B cell (primary cell): ENCODE data around the gene PRKCZ. TPM values are rescaled to one million over a fixed set of nuclear protein-coding genes. Genes with fewer than 3 reads are reported as not detected.
A peak's percentile ranks its signal among the peaks of the same experiment; 100 is the strongest.

Source experiments
- ATAC-seq: fragments of 200-7000 bp; cut with Tn5 transposase; one replicate; pipeline ENCODE4 v1.10.0; 2021; ENCODE audit warnings: low read depth, mild to moderate bottlenecking, moderate number of reproducible peaks, moderate library complexity
- CTCF ChIA-PET: fragments of 350-600 bp; sonication (Branson Sonifier 250); formaldehyde crosslinking; loops from one replicate; lab custom pipeline; 2021; ENCODE audit warnings: antibody characterized with exemption, inconsistent platforms; lab: Charles Lee
- POLR2A ChIA-PET: fragments of 350-600 bp; sonication (Branson Sonifier 250); formaldehyde crosslinking; loops from one replicate; lab custom pipeline; 2021; ENCODE audit warnings: antibody characterized with exemption; lab: Charles Lee
- DNase-seq: peaks from one replicate; pipeline ENCODE4 v3.0.0; 2013
- H2AFZ ChIP-seq: 2 replicates; pipeline ENCODE4 v1.6.1; 2012; ENCODE audit warnings: mild to moderate bottlenecking, low read depth, low read length; ENCODE audit not compliant: insufficient read depth, poor library complexity, severe bottlenecking
- H3K27ac ChIP-seq, 2 donors: 1 replicate in 1 of 2; 2 replicates in 1 of 2; pipeline ENCODE4 v1.5.1; 2012 to 2013; ENCODE audit warnings: low read length in 2 of 2, mild to moderate bottlenecking in 2 of 2, moderate library complexity in 1 of 2
- H3K27me3 ChIP-seq, 4 experiments: fragments of 200-600 bp in 1 of 4; sonication (generic) in 1 of 4; replicated peaks in 1 of 4; 1 replicate in 2 of 4; 2 replicates in 2 of 4; pipeline versions ENCODE4 v1.6.1 to v1.7.0; 2013 to 2016; ENCODE audit warnings: low read length in 3 of 4, mild to moderate bottlenecking in 2 of 4, mixed read lengths in 1 of 4, moderate library complexity in 1 of 4; ENCODE audit not compliant: insufficient read depth in 4 of 4, control insufficient read depth in 3 of 4; ENCODE audit errors: control extremely low read depth in 1 of 4
- H3K36me3 ChIP-seq, 2 experiments: replicated peaks in 1 of 2; 1 replicate in 1 of 2; 2 replicates in 1 of 2; pipeline versions ENCODE4 v1.6.1 to v1.7.1; 2013; ENCODE audit warnings: low read length in 1 of 2; ENCODE audit not compliant: insufficient read depth in 2 of 2, control insufficient read depth in 1 of 2; ENCODE audit errors: control extremely low read depth in 1 of 2, extremely low read depth in 1 of 2
- H3K4me1 ChIP-seq, 2 donors: fragments of 200-600 bp in 1 of 2; sonication (generic) in 1 of 2; 1 replicate in 1 of 2; 2 replicates in 1 of 2; pipeline versions ENCODE4 v1.5.1 to v1.6.1; 2013 to 2017; ENCODE audit warnings: low read length in 2 of 2; ENCODE audit not compliant: control insufficient read depth in 2 of 2, insufficient read depth in 2 of 2
- H3K4me2 ChIP-seq: replicated peaks from 2 replicates; pipeline ENCODE3; 2012; ENCODE audit warnings: mild to moderate bottlenecking, low read depth, low read length; ENCODE audit not compliant: poor library complexity, severe bottlenecking
- H3K4me3 ChIP-seq, 5 experiments: fragments of 200-600 bp in 1 of 5; sonication (generic) in 1 of 5; 1 replicate in 3 of 5; 2 replicates in 2 of 5; pipeline versions ENCODE4 v1.5.1 to v1.7.0; 2011 to 2016; ENCODE audit warnings: low read length in 4 of 5, mild to moderate bottlenecking in 4 of 5, low read depth in 2 of 5, control low read depth in 1 of 5, moderate library complexity in 1 of 5; ENCODE audit not compliant: insufficient read depth in 1 of 5; ENCODE audit errors: control extremely low read depth in 1 of 5, extremely low read depth in 1 of 5
- H3K79me2 ChIP-seq: fragments of 200-600 bp; sonication (generic); one replicate; pipeline ENCODE4 v1.6.0; 2016; ENCODE audit warnings: low read length; ENCODE audit not compliant: control insufficient read depth, insufficient read depth
- H3K9ac ChIP-seq: fragments of 200-600 bp; sonication (generic); 2 replicates; pipeline ENCODE4 v1.6.1; 2017; ENCODE audit warnings: mild to moderate bottlenecking, low read length, moderate library complexity
- H3K9me3 ChIP-seq, 3 donors: one replicate each; pipeline versions ENCODE4 v1.6.1 to v1.7.1; 2013; ENCODE audit warnings: low read length in 2 of 3; ENCODE audit not compliant: control insufficient read depth in 2 of 3, insufficient read depth in 1 of 3; ENCODE audit errors: control extremely low read depth in 1 of 3
- H4K20me1 ChIP-seq: 2 replicates; pipeline ENCODE4 v1.6.0; 2012; ENCODE audit warnings: mild to moderate bottlenecking, low read length; ENCODE audit not compliant: insufficient read depth, control insufficient read depth, poor library complexity, severe bottlenecking
- H3K27ac Mint-ChIP-seq: one replicate; pipeline ENCODE4 v1.8.0; 2021; ENCODE audit warnings: mixed read lengths
- H3K27me3 Mint-ChIP-seq: one replicate; pipeline ENCODE4 v1.8.0; 2021; ENCODE audit warnings: mixed read lengths
- H3K4me1 Mint-ChIP-seq: one replicate; pipeline ENCODE4 v1.8.0; 2021; ENCODE audit warnings: mixed read lengths
- H3K4me3 Mint-ChIP-seq: one replicate; pipeline ENCODE4 v1.8.0; 2021; ENCODE audit warnings: mixed read lengths
- H3K9me3 Mint-ChIP-seq: one replicate; pipeline ENCODE4 v1.8.0; 2022; ENCODE audit warnings: mixed read lengths; ENCODE audit not compliant: insufficient read depth
- CTCF ChIP-seq: fragments of 200-600 bp; IDR thresholded peaks from one replicate; pipeline ENCODE4 v1.8.0; 2022; ENCODE audit warnings: antibody characterized with exemption, mild to moderate bottlenecking
- EZH2 ChIP-seq: IDR thresholded peaks from 2 replicates; pipeline ENCODE4 v1.6.1; 2012; ENCODE audit warnings: borderline replicate concordance, low read depth, mild to moderate bottlenecking, moderate library complexity, low read length; ENCODE audit not compliant: insufficient read depth, poor library complexity, severe bottlenecking
- WGBS: methylation state at CpG from one replicate; pipeline ENCODE4 v1.1.5; 2013; ENCODE audit warnings: missing lambda C conversion rate; ENCODE audit not compliant: insufficient coverage; 5-methylcytosine and 5-hydroxymethylcytosine counted together
- intact Hi-C: fragments of 100-400 bp; cut with micrococcal nuclease; formaldehyde crosslinking; loops from one replicate; pipeline ENCODE4 v1.10.0; 2022
- polyA plus RNA-seq: library from polyadenylated mRNA; depleted of rRNA; stranded (reverse); fragments of >200 nt; gene quantifications from 2 replicates; pipeline ENCODE4 v1.2.3, GENCODE V29; 2012
- total RNA-seq, 2 donors: library from RNA; stranded (reverse); fragments of 120-200 nt in 1 of 2; gene quantifications; 1 replicate in 1 of 2; 2 replicates in 1 of 2; pipeline versions ENCODE4 v1.2.3 to v1.2.4, GENCODE V29; 2013 to 2022

The PRKCZ gene
- total and polyA plus RNA-seq, 2 donors (not counting 1 experiment from before 2014, with no cell fraction given), result 17.9 to 53.2 TPM

GRCh38 chr1:2224631-2225428, 174.6 kb downstream of the PRKCZ start:
- Histone ChIP-seq H2AFZ (no peak overlapping the region), H3K79me2 (peaks cover 10% of the 10 kb centered on the region), H4K20me1 (peaks cover 9% of the 10 kb centered on the region), H3K4me2 (no peak overlapping the region), H3K27ac (no peak overlapping the region), H3K4me3 (no peak overlapping the region), H3K27me3 (no peaks in the 10 kb centered on the region), H3K4me1 (peaks cover 8 to 16% of the 10 kb centered on the region in 2 donors), H3K9me3 (no peaks in the 10 kb centered on the region), H3K36me3 (no peaks in the 10 kb centered on the region), H3K9ac (no peak overlapping the region)
- peaks cover 12% of the 10 kb centered on the region for H3K4me1 Mint-ChIP-seq
- H3K4me3 Mint-ChIP-seq, result peak overlapping the region; percentile 44
- DNase-seq (no peak), ATAC-seq (no peak)
- H3K27me3 Mint-ChIP-seq, result no peaks in the 10 kb centered on the region
- H3K9me3 Mint-ChIP-seq, result no peaks in the 10 kb centered on the region
- no peak overlapping the region for H3K27ac Mint-ChIP-seq
- TF ChIP-seq EZH2 (no peak), CTCF (no peak)
- CTCF ChIA-PET, result interaction anchor here (0.6 to 1.5 kb wide), 5 partner anchors 13 to 156 kb away, joined by 3 to 6 read pairs (median 3); no protein-coding TSS in a partner anchor
- POLR2A ChIA-PET, result no interaction called here
- 97% methylated on average over 5 of the region's 18 CpGs for WGBS
- intact Hi-C loops, result loop anchor here (5.0 kb wide), 1 partner anchor 1677 kb away; the partner anchor contains the start of gene C1orf174
